Measurements from ENCODE around the gene PRR33.

PRR33 gene

DNA sequence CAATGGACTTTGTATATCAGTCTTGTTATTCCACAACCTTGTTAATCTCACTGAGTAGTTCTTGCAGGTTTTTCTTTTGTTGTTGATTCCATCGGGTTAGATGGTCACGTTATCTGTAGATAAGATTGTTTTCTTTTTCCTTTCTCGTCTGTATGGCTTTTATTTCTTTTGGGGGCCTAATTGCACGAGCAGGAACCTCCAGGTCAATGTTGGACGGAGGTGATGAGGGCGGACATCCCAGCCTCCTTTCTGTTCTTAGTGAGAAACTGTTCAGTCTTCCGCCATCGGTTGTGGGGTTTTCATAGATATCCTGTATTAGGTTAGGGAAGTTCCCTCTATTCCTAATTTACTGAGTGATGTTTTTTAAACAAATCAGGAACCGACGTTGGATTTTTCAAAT is 4.8 kb upstream of the PRR33 start:
- Histone ChIP-seq H3K4me2 (ENCODE audit: low read length) (no peak overlapping the region), H3F3A (ENCODE audit: control insufficient read depth, insufficient read depth) (no peaks in the 10 kb centered on the region), H3K9me3 (ENCODE audit: control insufficient read depth, insufficient read depth, low read length) (no peaks in the 10 kb centered on the region), H3K36me3 (ENCODE audit: control insufficient read depth, low read length) (no peaks in the 10 kb centered on the region), H3K4me1 (ENCODE audit: control insufficient read depth, low read length) (no peaks in the 10 kb centered on the region), H3K27me3 (ENCODE audit: control insufficient read depth, low read length) (peaks cover 16% of the 10 kb centered on the region), H4K20me1 (ENCODE audit: control insufficient read depth, insufficient read depth, low read depth, low read length) (no peaks in the 10 kb centered on the region), H3K4me3 (ENCODE audit: low read length) (no peak overlapping the region), H3K79me2 (ENCODE audit: control insufficient read depth, low read length) (no peaks in the 10 kb centered on the region), H3K27ac (ENCODE audit: low read depth, low read length) (no peak overlapping the region), H3K9me2 (replicated peaks; ENCODE audit: control insufficient read depth, low read length) (no peaks in the 10 kb centered on the region)
- no peak for TF ChIP-seq CTCF (IDR thresholded peaks at IDR 0.05; ENCODE audit: low read depth, low read length, poor library complexity, severe bottlenecking)

DNA sequence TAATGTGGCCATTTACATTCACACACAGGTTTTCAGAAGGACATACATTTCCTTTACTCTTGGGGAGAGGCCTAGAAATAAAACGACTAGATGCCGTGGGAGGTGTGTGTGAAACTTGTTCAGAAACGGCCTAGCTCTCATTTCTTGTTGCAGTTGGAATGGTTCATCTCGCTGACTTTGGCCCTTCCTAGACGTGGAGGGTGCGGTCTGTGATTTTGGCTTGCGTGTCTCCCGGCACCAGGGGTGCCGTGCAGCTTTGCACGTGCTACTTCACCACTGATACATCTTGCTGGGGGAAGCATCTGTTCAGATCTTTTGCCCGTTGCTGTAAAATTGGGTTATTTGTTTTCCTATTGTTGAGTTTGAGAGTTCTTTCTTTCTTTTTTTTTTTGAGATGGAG is 3.1 kb upstream of the PRR33 start:
- H3K27ac ChIP-seq (ENCODE audit: low read depth, low read length): no peak overlapping the region
- TF ChIP-seq CTCF (IDR thresholded peaks at IDR 0.05; ENCODE audit: low read depth, low read length, poor library complexity, severe bottlenecking) (no peak), EZH2phosphoT487 (IDR thresholded peaks at IDR 0.05; ENCODE audit: borderline replicate concordance, low read length) (no peak)
- no peaks in the 10 kb centered on the region for H4K20me1 ChIP-seq (ENCODE audit: control insufficient read depth, insufficient read depth, low read depth, low read length)
- H3F3A ChIP-seq (ENCODE audit: control insufficient read depth, insufficient read depth): no peaks in the 10 kb centered on the region
- no peaks in the 10 kb centered on the region for H3K36me3 ChIP-seq (ENCODE audit: control insufficient read depth, low read length)
- no peaks in the 10 kb centered on the region for H3K9me3 ChIP-seq (ENCODE audit: control insufficient read depth, insufficient read depth, low read length)
- no peaks in the 10 kb centered on the region for H3K4me1 ChIP-seq (ENCODE audit: control insufficient read depth, low read length)
- no peaks in the 10 kb centered on the region for H3K79me2 ChIP-seq (ENCODE audit: control insufficient read depth, low read length)
- H3K9me2 ChIP-seq (replicated peaks; ENCODE audit: control insufficient read depth, low read length): no peaks in the 10 kb centered on the region
- H3K4me3 ChIP-seq (ENCODE audit: low read length): no peak overlapping the region
- no peak overlapping the region for H3K4me2 ChIP-seq (ENCODE audit: low read length)
- H3K27me3 ChIP-seq (ENCODE audit: control insufficient read depth, low read length): peaks cover 16% of the 10 kb centered on the region

DNA sequence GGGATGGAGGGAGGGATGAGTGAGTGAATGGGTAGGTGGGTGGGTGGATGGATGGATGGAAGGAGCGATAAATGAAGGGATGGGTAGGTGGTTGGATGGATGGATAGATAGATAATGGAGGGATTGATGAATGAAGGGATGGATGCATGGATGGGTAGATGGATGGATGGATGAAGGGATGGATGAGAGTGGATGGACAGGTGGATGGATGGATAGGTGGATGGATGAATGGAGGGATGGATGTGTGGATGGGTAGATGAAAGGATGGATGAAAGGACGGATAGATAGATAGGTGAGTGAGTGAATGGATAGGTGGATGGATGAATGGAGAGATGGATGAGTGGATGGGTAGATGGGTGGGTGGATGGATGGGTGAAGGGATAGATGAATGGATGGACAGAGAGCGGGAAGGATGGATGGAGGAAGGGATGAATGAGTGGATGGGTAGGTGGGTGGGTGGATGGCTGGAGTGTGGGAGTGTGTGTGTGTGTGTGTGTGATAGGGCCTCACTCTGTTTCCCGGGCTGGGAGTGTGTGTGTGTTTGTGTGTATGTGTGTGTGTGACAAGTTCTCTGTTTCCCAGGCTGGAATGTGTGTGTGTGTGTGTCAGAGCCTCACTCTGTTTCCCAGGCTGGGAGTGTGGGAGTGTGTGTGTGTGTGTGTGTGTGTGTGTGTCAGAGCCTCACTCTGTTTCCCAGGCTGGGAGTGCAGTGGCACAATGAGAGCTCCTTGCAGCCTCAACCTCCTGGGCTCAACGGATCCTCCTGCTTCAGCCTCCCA is 2.1 kb upstream of the PRR33 start:
- Histone ChIP-seq H3K36me3 (ENCODE audit: control insufficient read depth, low read length) (no peaks in the 10 kb centered on the region; the same call in 1 of the 2 replicates), H3K79me2 (ENCODE audit: control insufficient read depth, low read length) (no peaks in the 10 kb centered on the region), H3K9me2 (replicated peaks; ENCODE audit: control insufficient read depth, low read length) (no peaks in the 10 kb centered on the region), H3K4me2 (ENCODE audit: low read length) (no peak overlapping the region), H3K27ac (ENCODE audit: low read depth, low read length) (no peak overlapping the region), H3K4me1 (ENCODE audit: control insufficient read depth, low read length) (no peaks in the 10 kb centered on the region), H4K20me1 (ENCODE audit: control insufficient read depth, insufficient read depth, low read depth, low read length) (no peaks in the 10 kb centered on the region), H3K9me3 (ENCODE audit: control insufficient read depth, insufficient read depth, low read length) (no peaks in the 10 kb centered on the region), H3K4me3 (ENCODE audit: low read length) (no peak overlapping the region), H3K27me3 (ENCODE audit: control insufficient read depth, low read length) (peaks cover 16% of the 10 kb centered on the region), H3F3A (ENCODE audit: control insufficient read depth, insufficient read depth) (no peaks in the 10 kb centered on the region)
- no peak for TF ChIP-seq CTCF (IDR thresholded peaks at IDR 0.05; ENCODE audit: low read depth, low read length, poor library complexity, severe bottlenecking)
- no peak for TF ChIP-seq EZH2phosphoT487 (IDR thresholded peaks at IDR 0.05; ENCODE audit: borderline replicate concordance, low read length)
